Measurements from ENCODE around the gene TEX10.

TEX10 gene

DNA sequence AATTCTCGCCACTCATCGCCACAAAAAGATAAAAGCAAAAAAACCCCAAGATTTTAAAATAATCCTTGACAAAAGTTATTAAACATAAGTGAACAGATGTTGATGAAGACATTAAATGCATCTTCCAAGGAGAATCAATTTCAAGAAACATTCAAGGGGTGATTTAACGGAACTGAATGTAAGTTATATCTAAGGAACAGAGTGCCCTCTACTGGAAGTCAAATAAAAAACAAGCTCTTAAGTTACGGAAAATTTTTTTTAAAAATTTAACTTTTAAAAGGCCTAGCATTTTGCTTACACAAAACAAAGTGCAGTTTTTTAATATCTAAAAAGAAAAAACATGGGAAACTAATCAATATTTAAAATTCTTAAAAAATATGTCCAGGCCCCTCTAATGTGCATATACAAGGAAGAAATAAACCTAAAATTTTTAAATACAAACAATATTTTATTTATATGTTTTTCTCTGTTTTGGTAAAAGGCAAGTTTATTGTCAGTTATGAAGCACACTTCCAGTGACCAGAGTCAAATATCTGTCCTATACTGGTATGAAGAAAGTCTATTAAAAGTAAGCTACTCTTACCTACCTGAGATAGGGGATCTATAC lies 28.0 kb downstream of the TEX10 start:
- TF ChIP-seq, protein P1, sequence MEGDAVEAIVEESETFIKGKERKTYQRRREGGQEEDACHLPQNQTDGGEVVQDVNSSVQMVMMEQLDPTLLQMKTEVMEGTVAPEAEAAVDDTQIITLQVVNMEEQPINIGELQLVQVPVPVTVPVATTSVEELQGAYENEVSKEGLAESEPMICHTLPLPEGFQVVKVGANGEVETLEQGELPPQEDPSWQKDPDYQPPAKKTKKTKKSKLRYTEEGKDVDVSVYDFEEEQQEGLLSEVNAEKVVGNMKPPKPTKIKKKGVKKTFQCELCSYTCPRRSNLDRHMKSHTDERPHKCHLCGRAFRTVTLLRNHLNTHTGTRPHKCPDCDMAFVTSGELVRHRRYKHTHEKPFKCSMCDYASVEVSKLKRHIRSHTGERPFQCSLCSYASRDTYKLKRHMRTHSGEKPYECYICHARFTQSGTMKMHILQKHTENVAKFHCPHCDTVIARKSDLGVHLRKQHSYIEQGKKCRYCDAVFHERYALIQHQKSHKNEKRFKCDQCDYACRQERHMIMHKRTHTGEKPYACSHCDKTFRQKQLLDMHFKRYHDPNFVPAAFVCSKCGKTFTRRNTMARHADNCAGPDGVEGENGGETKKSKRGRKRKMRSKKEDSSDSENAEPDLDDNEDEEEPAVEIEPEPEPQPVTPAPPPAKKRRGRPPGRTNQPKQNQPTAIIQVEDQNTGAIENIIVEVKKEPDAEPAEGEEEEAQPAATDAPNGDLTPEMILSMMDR (IDR thresholded peaks at IDR 0.05; ENCODE audit: borderline replicate concordance, control extremely low read depth, extremely low read depth, insufficient read depth, missing control alignments), result no peak
- DNase-seq (ENCODE audit: low spot score), result no peak
- in situ Hi-C loops (cut with MboI; ENCODE audit: low sequenced_read_pairs, unreplicated experiment), result loop anchor here (25.0 kb wide), 1 partner anchor 1137 kb away; no protein-coding TSS in a partner anchor

DNA sequence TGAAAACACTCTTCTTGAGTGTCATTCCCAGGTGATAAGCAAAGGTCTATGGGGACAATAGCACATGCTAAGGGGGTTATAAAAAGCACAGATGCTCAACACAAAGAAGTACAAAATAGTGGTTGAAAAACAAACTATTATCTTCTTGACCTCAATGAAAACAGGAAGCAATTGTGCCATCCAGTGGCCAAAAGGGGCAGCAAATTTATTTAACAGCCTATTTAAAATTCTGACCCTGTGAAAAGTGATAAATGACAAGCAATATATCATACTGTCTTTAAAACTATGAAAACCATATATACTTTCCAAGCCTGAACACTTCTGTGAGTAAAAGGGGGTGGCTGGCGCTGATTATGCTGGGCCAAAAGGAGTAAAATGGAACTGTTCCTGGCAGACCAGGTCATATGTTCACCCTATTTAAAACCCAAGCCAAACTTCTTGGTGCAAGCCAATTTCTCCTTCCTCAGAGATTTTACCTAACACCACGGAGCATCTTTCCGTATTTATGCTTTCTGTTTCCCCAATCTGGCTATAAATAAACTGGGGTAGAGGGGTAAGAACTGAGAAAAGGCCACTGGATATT lies 29.7 kb downstream of the TEX10 start:
- in situ Hi-C loops (cut with MboI; ENCODE audit: low sequenced_read_pairs, unreplicated experiment), result loop anchor here (25.0 kb wide), 1 partner anchor 1136 kb away; no protein-coding TSS in a partner anchor
- TF ChIP-seq, protein P1 (IDR thresholded peaks at IDR 0.05; ENCODE audit: borderline replicate concordance, control extremely low read depth, extremely low read depth, insufficient read depth, missing control alignments), result peak; percentile 57
- peak; percentile 11 for DNase-seq (ENCODE audit: low spot score)

- in situ Hi-C loops (cut with MboI; ENCODE audit: low sequenced_read_pairs, unreplicated experiment), result loop anchor here (25.0 kb wide), 1 partner anchor 1130 kb away; no protein-coding TSS in a partner anchor
- DNase-seq (ENCODE audit: low spot score), result no peak
- TF ChIP-seq, protein P1 (IDR thresholded peaks at IDR 0.05; ENCODE audit: borderline replicate concordance, control extremely low read depth, extremely low read depth, insufficient read depth, missing control alignments), result no peak
Measured at GRCh38 chr9:100317706-100318105, 35.0 kb downstream of the TEX10 start.

GRCh38 chr9:100315561-100315960 lies 37.2 kb downstream of the TEX10 start:
- in situ Hi-C loops (cut with MboI; ENCODE audit: low sequenced_read_pairs, unreplicated experiment), result loop anchor here (25.0 kb wide), 1 partner anchor 1128 kb away; no protein-coding TSS in a partner anchor
- TF ChIP-seq, protein P1 (IDR thresholded peaks at IDR 0.05; ENCODE audit: borderline replicate concordance, control extremely low read depth, extremely low read depth, insufficient read depth, missing control alignments), result no peak
- DNase-seq (ENCODE audit: low spot score), result no peak

DNA sequence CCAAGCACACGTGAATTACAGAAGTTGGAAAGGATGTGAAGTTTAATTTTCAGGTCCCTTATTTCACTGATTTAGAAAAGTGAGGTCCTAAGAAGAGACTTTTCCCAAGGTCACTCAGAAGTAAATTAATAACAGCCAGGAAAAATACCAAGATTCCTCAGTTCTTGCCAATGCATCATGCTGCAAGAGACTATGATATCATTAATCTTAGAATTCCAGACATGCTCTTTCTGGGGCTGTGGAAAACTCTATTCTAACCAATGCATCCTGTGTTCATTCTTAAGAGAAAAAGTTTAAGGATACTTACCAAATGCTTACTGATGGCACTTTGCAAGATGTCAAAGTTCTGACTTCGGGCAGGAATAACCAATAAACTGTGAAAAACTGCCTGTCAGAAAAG lies 42.8 kb downstream of the TEX10 start:
- TF ChIP-seq, protein P1 (IDR thresholded peaks at IDR 0.05; ENCODE audit: borderline replicate concordance, control extremely low read depth, extremely low read depth, insufficient read depth, missing control alignments), result no peak
- in situ Hi-C loops (cut with MboI; ENCODE audit: low sequenced_read_pairs, unreplicated experiment), result loop anchor here (25.0 kb wide), 1 partner anchor 1123 kb away; no protein-coding TSS in a partner anchor
- no peak for DNase-seq (ENCODE audit: low spot score)

GRCh38 chr9:100308965-100309564 lies 43.7 kb downstream of the TEX10 start:
- DNase-seq (ENCODE audit: low spot score), result no peak
- in situ Hi-C loops (cut with MboI; ENCODE audit: low sequenced_read_pairs, unreplicated experiment), result loop anchor here (25.0 kb wide), 1 partner anchor 1122 kb away; no protein-coding TSS in a partner anchor
- TF ChIP-seq, protein P1 (IDR thresholded peaks at IDR 0.05; ENCODE audit: borderline replicate concordance, control extremely low read depth, extremely low read depth, insufficient read depth, missing control alignments), result no peak

Data from GM13976 (cell line).